GM23338 (cell line): ENCODE measurements around the gene CXADR. TPM values are rescaled to one million over a fixed set of nuclear protein-coding genes. Genes with fewer than 3 reads are reported as not detected.

ENCODE experiments used
- CREB1 ChIP-seq: fragments of 250-450 bp; sonication (Bioruptor Pico); IDR thresholded peaks from 2 replicates; pipeline ENCODE4 v1.5.0; 2020; ENCODE audit warnings: low read depth, mild to moderate bottlenecking, moderate library complexity
- EZH2 ChIP-seq: fragments of 200-600 bp; sonication (generic); IDR thresholded peaks from one replicate; pipeline ENCODE4 v1.8.0; 2017; ENCODE audit warnings: antibody characterized with exemption, mild to moderate bottlenecking, low read depth; ENCODE audit not compliant: unreplicated experiment
- EZH2phosphoT487 ChIP-seq: fragments of 200-600 bp; sonication (generic); IDR thresholded peaks from one replicate; pipeline ENCODE4 v1.8.1; 2018; ENCODE audit warnings: antibody characterized with exemption; ENCODE audit not compliant: unreplicated experiment
- NANOG ChIP-seq: IDR thresholded peaks from 2 replicates; pipeline ENCODE4 v1.6.1; 2016; ENCODE audit warnings: antibody characterized with exemption, borderline replicate concordance
- STAT1 ChIP-seq: IDR thresholded peaks from one replicate; pipeline ENCODE4 v1.6.1; 2016; ENCODE audit warnings: antibody characterized with exemption; ENCODE audit not compliant: unreplicated experiment
- ZNF114 ChIP-seq: fragments of 250-450 bp; sonication (Bioruptor Pico); IDR thresholded peaks from 2 replicates; pipeline ENCODE4 v1.5.0; 2020; ENCODE audit warnings: mild to moderate bottlenecking, moderate library complexity
- ZNF331 ChIP-seq: fragments of 250-450 bp; sonication (Bioruptor Pico); IDR thresholded peaks from 2 replicates; pipeline ENCODE4 v1.5.0; 2020; ENCODE audit warnings: low read depth, mild to moderate bottlenecking, moderate library complexity
- ZNF462 ChIP-seq: fragments of 250-450 bp; sonication (Bioruptor Pico); IDR thresholded peaks from 2 replicates; pipeline ENCODE4 v1.5.0; 2020; ENCODE audit warnings: mild to moderate bottlenecking, moderate library complexity
- polyA plus RNA-seq: library from polyadenylated mRNA; unstranded; fragments of >200 nt; fragmentation: Nextera tagmentation; extraction: Ambion mirVana; gene quantifications from 2 replicates; pipeline ENCODE4 v1.2.1, GENCODE V29; 2016
- total RNA-seq: library from RNA; depleted of rRNA; stranded (reverse); fragments of >200 nt; shearing (Covaris generic); gene quantifications from 2 replicates; pipeline ENCODE4 v1.2.3, GENCODE V29; 2014
- TF ChIP-seq, protein P1 (sequence below): IDR thresholded peaks from one replicate; pipeline ENCODE4 v1.6.1; 2018; ENCODE audit warnings: antibody characterized with exemption; ENCODE audit not compliant: unreplicated experiment

The CXADR gene
- total and polyA plus RNA-seq, 2 experiments from 2014 or later: 126 to 207 TPM

GRCh38 chr21:17610911-17611310, 98.1 kb downstream of the CXADR start (continued):
- no peak for TF ChIP-seq ZNF462 (CRISPR knock-in tag)
- no peak for TF ChIP-seq ZNF331
- TF ChIP-seq EZH2: no peak
- no peak for TF ChIP-seq NANOG
- TF ChIP-seq EZH2phosphoT487: no peak
- no peak for TF ChIP-seq STAT1
- no peak for TF ChIP-seq CREB1 (CRISPR knock-in tag)
- TF ChIP-seq, protein P1, sequence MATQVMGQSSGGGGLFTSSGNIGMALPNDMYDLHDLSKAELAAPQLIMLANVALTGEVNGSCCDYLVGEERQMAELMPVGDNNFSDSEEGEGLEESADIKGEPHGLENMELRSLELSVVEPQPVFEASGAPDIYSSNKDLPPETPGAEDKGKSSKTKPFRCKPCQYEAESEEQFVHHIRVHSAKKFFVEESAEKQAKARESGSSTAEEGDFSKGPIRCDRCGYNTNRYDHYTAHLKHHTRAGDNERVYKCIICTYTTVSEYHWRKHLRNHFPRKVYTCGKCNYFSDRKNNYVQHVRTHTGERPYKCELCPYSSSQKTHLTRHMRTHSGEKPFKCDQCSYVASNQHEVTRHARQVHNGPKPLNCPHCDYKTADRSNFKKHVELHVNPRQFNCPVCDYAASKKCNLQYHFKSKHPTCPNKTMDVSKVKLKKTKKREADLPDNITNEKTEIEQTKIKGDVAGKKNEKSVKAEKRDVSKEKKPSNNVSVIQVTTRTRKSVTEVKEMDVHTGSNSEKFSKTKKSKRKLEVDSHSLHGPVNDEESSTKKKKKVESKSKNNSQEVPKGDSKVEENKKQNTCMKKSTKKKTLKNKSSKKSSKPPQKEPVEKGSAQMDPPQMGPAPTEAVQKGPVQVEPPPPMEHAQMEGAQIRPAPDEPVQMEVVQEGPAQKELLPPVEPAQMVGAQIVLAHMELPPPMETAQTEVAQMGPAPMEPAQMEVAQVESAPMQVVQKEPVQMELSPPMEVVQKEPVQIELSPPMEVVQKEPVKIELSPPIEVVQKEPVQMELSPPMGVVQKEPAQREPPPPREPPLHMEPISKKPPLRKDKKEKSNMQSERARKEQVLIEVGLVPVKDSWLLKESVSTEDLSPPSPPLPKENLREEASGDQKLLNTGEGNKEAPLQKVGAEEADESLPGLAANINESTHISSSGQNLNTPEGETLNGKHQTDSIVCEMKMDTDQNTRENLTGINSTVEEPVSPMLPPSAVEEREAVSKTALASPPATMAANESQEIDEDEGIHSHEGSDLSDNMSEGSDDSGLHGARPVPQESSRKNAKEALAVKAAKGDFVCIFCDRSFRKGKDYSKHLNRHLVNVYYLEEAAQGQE: no peak
- no peak for TF ChIP-seq ZNF114 (CRISPR knock-in tag)
